Smooth muscle cell (in vitro differentiated cells): ENCODE data around the gene CNEP1R1. TPM values are rescaled to one million over a fixed set of nuclear protein-coding genes. Genes with fewer than 3 reads are reported as not detected.
A peak's percentile ranks its signal among the peaks of the same experiment; 100 is the strongest.

Source experiments
- DNase-seq: peaks from one replicate; lab custom pipeline; 2025; ENCODE audit not compliant: unreplicated experiment; lab: John Stamatoyannopoulos, UW
- H2AFZ ChIP-seq: fragments of 200-600 bp; sonication (generic); 2 replicates; pipeline ENCODE4 v1.6.0; 2016; ENCODE audit warnings: antibody characterized with exemption, low read depth, mild to moderate bottlenecking
- H3F3A ChIP-seq: fragments of 200-600 bp; sonication (generic); 2 replicates; pipeline ENCODE4 v1.6.0; 2017; ENCODE audit warnings: antibody characterized with exemption, low read depth
- H3K27ac ChIP-seq: fragments of 200-600 bp; sonication (generic); 2 replicates; pipeline ENCODE4 v1.5.1; 2016; ENCODE audit warnings: low read depth, mild to moderate bottlenecking
- H3K27me3 ChIP-seq: fragments of 200-600 bp; sonication (generic); 2 replicates; pipeline ENCODE4 v1.6.1; 2016; ENCODE audit warnings: low read depth, mild to moderate bottlenecking
- H3K36me3 ChIP-seq: fragments of 200-600 bp; sonication (generic); 2 replicates; pipeline ENCODE4 v1.5.1; 2016; ENCODE audit warnings: low read depth
- H3K4me1 ChIP-seq: fragments of 200-600 bp; sonication (generic); 2 replicates; pipeline ENCODE4 v1.5.1; 2016; ENCODE audit warnings: low read depth
- H3K4me2 ChIP-seq: fragments of 200-600 bp; sonication (generic); 2 replicates; pipeline ENCODE4 v1.6.0; 2016; ENCODE audit warnings: mild to moderate bottlenecking
- H3K4me3 ChIP-seq: fragments of 200-600 bp; sonication (generic); 2 replicates; pipeline ENCODE4 v1.5.1; 2016; ENCODE audit warnings: mild to moderate bottlenecking
- H3K79me2 ChIP-seq: fragments of 200-600 bp; sonication (generic); 2 replicates; pipeline ENCODE4 v1.6.0; 2016; ENCODE audit warnings: low read depth, mild to moderate bottlenecking
- H3K9ac ChIP-seq: fragments of 200-600 bp; sonication (generic); 2 replicates; pipeline ENCODE4 v1.6.0; 2016; ENCODE audit warnings: low read depth
- H3K9me3 ChIP-seq: fragments of 200-600 bp; sonication (generic); replicated peaks from 2 replicates; pipeline ENCODE4 v1.5.1; 2016; ENCODE audit warnings: low read depth
- H4K20me1 ChIP-seq: fragments of 200-600 bp; sonication (generic); 2 replicates; pipeline ENCODE4 v1.6.0; 2016; ENCODE audit warnings: low read depth
- CTCF ChIP-seq: fragments of 200-600 bp; sonication (generic); IDR thresholded peaks from 2 replicates; pipeline ENCODE4 v1.5.1; 2017; ENCODE audit warnings: borderline replicate concordance, mild to moderate bottlenecking, antibody characterized with exemption; ENCODE audit not compliant: insufficient read depth, poor library complexity, severe bottlenecking
- WGBS: methylation state at CpG from one replicate; pipeline ENCODE4 v1.1.7; 2016; ENCODE audit warnings: low lambda C conversion rate; 5-methylcytosine and 5-hydroxymethylcytosine counted together
- polyA plus RNA-seq: library from polyadenylated mRNA; unstranded; fragments of >200 nt; fragmentation: Nextera tagmentation; extraction: Ambion mirVana; gene quantifications from 2 replicates; pipeline ENCODE4 v1.2.1, GENCODE V29; 2016
- total RNA-seq: library from RNA; depleted of rRNA; stranded (reverse); fragments of >200 nt; gene quantifications from 2 replicates; pipeline ENCODE4 v1.2.3, GENCODE V29; 2014

CNEP1R1 gene
- total RNA-seq = 21.3 and 37.9 TPM in 2 replicates
- polyA plus RNA-seq = 21.1 and 31.7 TPM in 2 replicates

GRCh38 chr16:50024684-50025536 lies at the start of gene CNEP1R1:
CNEP1R1 (plus strand) TSS chr16:50025225; CDS start chr16:50025316, 91 bp downstream.
- Histone ChIP-seq H3K79me2 (peaks cover 44% of the 10 kb centered on the region), H3K36me3 (peaks cover 1% of the 10 kb centered on the region), H3K4me2 (peak within 1 kb of the TSS; percentile 97), H3K9ac (peak within 1 kb of the TSS; percentile 63), H2AFZ (peak within 1 kb of the TSS; percentile 97), H3K9me3 (no peaks in the 10 kb centered on the region), H3K27me3 (no peaks in the 10 kb centered on the region), H3F3A (no peaks in the 10 kb centered on the region), H3K4me3 (peak within 1 kb of the TSS; percentile 99), H4K20me1 (peaks cover 23% of the 10 kb centered on the region), H3K27ac (no peak within 1 kb of the TSS), H3K4me1 (peaks cover 12% of the 10 kb centered on the region)
- peak; percentile 99 for TF ChIP-seq CTCF
- WGBS = 1% methylated on average over 56 of the region's 65 CpGs
- DNase-seq = peak; percentile 74

GRCh38 chr16:49977427-49977826 lies 47.6 kb upstream of the CNEP1R1 start:
- TF ChIP-seq CTCF = no peak
- Histone ChIP-seq H3K36me3 (no peaks in the 10 kb centered on the region), H3K27ac (no peak overlapping the region), H3K27me3 (no peaks in the 10 kb centered on the region), H3F3A (no peaks in the 10 kb centered on the region), H3K4me2 (no peak overlapping the region), H3K9ac (no peak overlapping the region), H4K20me1 (no peaks in the 10 kb centered on the region), H3K4me1 (no peaks in the 10 kb centered on the region), H2AFZ (no peak overlapping the region), H3K4me3 (no peak overlapping the region), H3K79me2 (no peaks in the 10 kb centered on the region), H3K9me3 (no peaks in the 10 kb centered on the region)
- no peak for DNase-seq

GRCh38 chr16:49978569-49979326 lies 46.3 kb upstream of the CNEP1R1 start:
- no peaks in the 10 kb centered on the region for H3K4me1 ChIP-seq
- H3K27ac ChIP-seq = no peak overlapping the region
- H3K9me3 ChIP-seq = no peaks in the 10 kb centered on the region
- H3K4me2 ChIP-seq = no peak overlapping the region
- H3K9ac ChIP-seq = no peak overlapping the region
- TF ChIP-seq CTCF = no peak
- H3K36me3 ChIP-seq = no peaks in the 10 kb centered on the region
- H4K20me1 ChIP-seq = no peaks in the 10 kb centered on the region
- 94% methylated on average over 6 of the region's 6 CpGs for WGBS
- H3F3A ChIP-seq = no peaks in the 10 kb centered on the region
- H3K4me3 ChIP-seq = no peak overlapping the region
- no peak overlapping the region for H2AFZ ChIP-seq
- DNase-seq = no peak
- H3K79me2 ChIP-seq = no peaks in the 10 kb centered on the region
- no peaks in the 10 kb centered on the region for H3K27me3 ChIP-seq
